Esophagus (tissue), 2 donors: Measurements from ENCODE around the gene GRAPL. TPM values are rescaled to one million over a fixed set of nuclear protein-coding genes. Genes with fewer than 3 reads are reported as not detected.
A peak's percentile ranks its signal among the peaks of the same experiment; 100 is the strongest.
"Not testable (repeated sequence)": the region's sequence is repeated elsewhere in the genome, so short reads cannot be mapped to it uniquely, and the experiment has no call there.

Experiments
- H3K27ac ChIP-seq, 2 donors: one replicate each; pipeline ENCODE4 v1.5.1; 2013; ENCODE audit warnings: low read depth in 2 of 2, mild to moderate bottlenecking in 2 of 2, inconsistent platforms in 1 of 2, low read length in 1 of 2, moderate library complexity in 1 of 2
- H3K27me3 ChIP-seq, 2 donors: one replicate each; pipeline ENCODE4 v1.6.1; 2013; ENCODE audit warnings: low read length in 2 of 2, control low read depth in 1 of 2, mild to moderate bottlenecking in 1 of 2; ENCODE audit not compliant: insufficient read depth in 2 of 2, control insufficient read depth in 1 of 2
- H3K36me3 ChIP-seq, 2 donors: one replicate each; pipeline ENCODE4 v1.6.1; 2013; ENCODE audit warnings: low read length in 1 of 2; ENCODE audit not compliant: control insufficient read depth in 2 of 2, insufficient read depth in 2 of 2
- H3K4me1 ChIP-seq, 2 donors: one replicate each; pipeline ENCODE4 v1.6.1; 2013; ENCODE audit warnings: low read length in 1 of 2; ENCODE audit not compliant: control insufficient read depth in 2 of 2, insufficient read depth in 2 of 2
- H3K4me3 ChIP-seq, 2 donors: one replicate each; pipeline ENCODE4 v1.5.1; 2013; ENCODE audit warnings: low read length in 2 of 2, mild to moderate bottlenecking in 2 of 2, low read depth in 1 of 2, moderate library complexity in 1 of 2
- H3K9me3 ChIP-seq, 2 donors: one replicate each; pipeline ENCODE4 v1.6.1; 2013; ENCODE audit warnings: mild to moderate bottlenecking in 2 of 2, low read depth in 1 of 2, low read length in 1 of 2, moderate library complexity in 1 of 2; ENCODE audit not compliant: control insufficient read depth in 2 of 2, insufficient read depth in 1 of 2
- whole genome bisulfite sequencing, 2 donors: extraction: QIAGEN DNeasy Blood & Tissue Kit; methylation state at CpG; one replicate each; pipeline ENCODE4 v1.1.7; 2013; 5-methylcytosine and 5-hydroxymethylcytosine counted together
- polyA plus RNA-seq, 2 donors: library from polyadenylated mRNA; stranded (reverse); fragments of 200-250 nt; gene quantifications; one replicate each; pipeline ENCODE4 v1.2.3, GENCODE V29; 2013
- donor health status: healthy with polysubstance abuse.
- donor health status: Bipolar disorder and iron deficiency.

Gene GRAPL
- polyA plus RNA-seq, 2 donors: 0.38 to 1.5 TPM

GRCh38 chr17:19111111-19111711, 16.2 kb upstream of the GRAPL start:
- H3K4me1 ChIP-seq, H3K9me3 ChIP-seq, H3K36me3 ChIP-seq, H3K27me3 ChIP-seq: not testable (repeated sequence)
- H3K27ac ChIP-seq: peak overlapping the region; percentile 55 to 73
- 0% methylated on average over 34 to 39 of the region's 39 CpGs for WGBS, 2 donors
- H3K4me3 ChIP-seq: peak overlapping the region in 1 of 2 donors; percentile 35

- H3K4me3 ChIP-seq, H3K36me3 ChIP-seq, H3K27me3 ChIP-seq, H3K4me1 ChIP-seq, H3K9me3 ChIP-seq: not testable (repeated sequence)
- 0% methylated on average over 27 to 34 of the region's 47 CpGs for WGBS, 2 donors
- H3K27ac ChIP-seq: peak overlapping the region in 1 of 2 donors; percentile 72
Observed at GRCh38 chr17:19111801-19112458, 15.5 kb upstream of the GRAPL start.

- WGBS, 2 donors: 0% methylated on average over 5 of the region's 18 CpGs; no CpG with 5 or more reads in 1 of the 2 donors
Observed at GRCh38 chr17:19112459-19112826, 14.9 kb upstream of the GRAPL start.

GRCh38 chr17:19118695-19119094, 8.7 kb upstream of the GRAPL start:
- not testable (repeated sequence) for H3K36me3 ChIP-seq
- no CpG with 5 or more reads among the region's 12 CpGs for WGBS, 2 donors

More at GRCh38 chr17:19112459-19112826, 14.9 kb upstream of the GRAPL start:
- not testable (repeated sequence) for H3K9me3 ChIP-seq, H3K27me3 ChIP-seq, H3K4me3 ChIP-seq, H3K36me3 ChIP-seq, H3K27ac ChIP-seq, H3K4me1 ChIP-seq

GRCh38 chr17:19125289-19125688, 2.1 kb upstream of the GRAPL start:
- H3K4me1 ChIP-seq, H3K36me3 ChIP-seq, H3K27ac ChIP-seq, H3K9me3 ChIP-seq, H3K4me3 ChIP-seq, H3K27me3 ChIP-seq: not testable (repeated sequence)
- WGBS, 2 donors: 54% methylated on average over 2 of the region's 7 CpGs; no CpG with 5 or more reads in 1 of the 2 donors

More at GRCh38 chr17:19118695-19119094, 8.7 kb upstream of the GRAPL start:
- not testable (repeated sequence) for H3K4me1 ChIP-seq, H3K4me3 ChIP-seq, H3K27me3 ChIP-seq, H3K27ac ChIP-seq, H3K9me3 ChIP-seq

- no CpG with 5 or more reads among the region's 9 CpGs for WGBS, 2 donors
- not testable (repeated sequence) for H3K27ac ChIP-seq, H3K9me3 ChIP-seq, H3K4me1 ChIP-seq, H3K4me3 ChIP-seq, H3K27me3 ChIP-seq, H3K36me3 ChIP-seq
Observed at GRCh38 chr17:19129500-19129899, 2.1 kb downstream of the GRAPL start.

GRCh38 chr17:19131108-19131507, 3.7 kb downstream of the GRAPL start:
- no CpG with 5 or more reads among the region's 8 CpGs for WGBS, 2 donors
- H3K27me3 ChIP-seq, H3K4me3 ChIP-seq, H3K27ac ChIP-seq, H3K9me3 ChIP-seq, H3K36me3 ChIP-seq, H3K4me1 ChIP-seq: not testable (repeated sequence)

GRCh38 chr17:19131772-19132171, 4.4 kb downstream of the GRAPL start:
- no CpG with 5 or more reads among the region's 14 CpGs for WGBS, 2 donors
- H3K9me3 ChIP-seq, H3K27me3 ChIP-seq, H3K36me3 ChIP-seq, H3K27ac ChIP-seq, H3K4me3 ChIP-seq, H3K4me1 ChIP-seq: not testable (repeated sequence)

GRCh38 chr17:19133793-19134192, 6.4 kb downstream of the GRAPL start:
- not testable (repeated sequence) for H3K9me3 ChIP-seq, H3K4me1 ChIP-seq, H3K4me3 ChIP-seq, H3K27ac ChIP-seq, H3K27me3 ChIP-seq, H3K36me3 ChIP-seq
- WGBS, 2 donors: no CpG with 5 or more reads among the region's 9 CpGs

GRCh38 chr17:19135391-19135790, 8.0 kb downstream of the GRAPL start:
- H3K27ac ChIP-seq, H3K36me3 ChIP-seq, H3K9me3 ChIP-seq, H3K4me3 ChIP-seq, H3K27me3 ChIP-seq, H3K4me1 ChIP-seq: not testable (repeated sequence)
- no CpG with 5 or more reads among the region's 13 CpGs for WGBS, 2 donors
